Smooth muscle cell (in vitro differentiated cells): Measurements from ENCODE around the gene GRM7. TPM values are rescaled to one million over a fixed set of nuclear protein-coding genes. Genes with fewer than 3 reads are reported as not detected.
A peak's percentile ranks its signal among the peaks of the same experiment; 100 is the strongest.

ENCODE experiments used
- DNase-seq: peaks from one replicate; lab custom pipeline; 2025; ENCODE audit not compliant: unreplicated experiment; lab: John Stamatoyannopoulos, UW
- H2AFZ ChIP-seq: fragments of 200-600 bp; sonication (generic); 2 replicates; pipeline ENCODE4 v1.6.0; 2016; ENCODE audit warnings: antibody characterized with exemption, low read depth, mild to moderate bottlenecking
- H3F3A ChIP-seq: fragments of 200-600 bp; sonication (generic); 2 replicates; pipeline ENCODE4 v1.6.0; 2017; ENCODE audit warnings: antibody characterized with exemption, low read depth
- H3K27ac ChIP-seq: fragments of 200-600 bp; sonication (generic); 2 replicates; pipeline ENCODE4 v1.5.1; 2016; ENCODE audit warnings: low read depth, mild to moderate bottlenecking
- H3K27me3 ChIP-seq: fragments of 200-600 bp; sonication (generic); 2 replicates; pipeline ENCODE4 v1.6.1; 2016; ENCODE audit warnings: low read depth, mild to moderate bottlenecking
- H3K36me3 ChIP-seq: fragments of 200-600 bp; sonication (generic); 2 replicates; pipeline ENCODE4 v1.5.1; 2016; ENCODE audit warnings: low read depth
- H3K4me1 ChIP-seq: fragments of 200-600 bp; sonication (generic); 2 replicates; pipeline ENCODE4 v1.5.1; 2016; ENCODE audit warnings: low read depth
- H3K4me2 ChIP-seq: fragments of 200-600 bp; sonication (generic); 2 replicates; pipeline ENCODE4 v1.6.0; 2016; ENCODE audit warnings: mild to moderate bottlenecking
- H3K4me3 ChIP-seq: fragments of 200-600 bp; sonication (generic); 2 replicates; pipeline ENCODE4 v1.5.1; 2016; ENCODE audit warnings: mild to moderate bottlenecking
- H3K79me2 ChIP-seq: fragments of 200-600 bp; sonication (generic); 2 replicates; pipeline ENCODE4 v1.6.0; 2016; ENCODE audit warnings: low read depth, mild to moderate bottlenecking
- H3K9ac ChIP-seq: fragments of 200-600 bp; sonication (generic); 2 replicates; pipeline ENCODE4 v1.6.0; 2016; ENCODE audit warnings: low read depth
- H3K9me3 ChIP-seq: fragments of 200-600 bp; sonication (generic); replicated peaks from 2 replicates; pipeline ENCODE4 v1.5.1; 2016; ENCODE audit warnings: low read depth
- H4K20me1 ChIP-seq: fragments of 200-600 bp; sonication (generic); 2 replicates; pipeline ENCODE4 v1.6.0; 2016; ENCODE audit warnings: low read depth
- WGBS: methylation state at CpG from one replicate; pipeline ENCODE4 v1.1.7; 2016; ENCODE audit warnings: low lambda C conversion rate; 5-methylcytosine and 5-hydroxymethylcytosine counted together
- polyA plus RNA-seq: library from polyadenylated mRNA; unstranded; fragments of >200 nt; fragmentation: Nextera tagmentation; extraction: Ambion mirVana; gene quantifications from 2 replicates; pipeline ENCODE4 v1.2.1, GENCODE V29; 2016
- total RNA-seq: library from RNA; depleted of rRNA; stranded (reverse); fragments of >200 nt; gene quantifications from 2 replicates; pipeline ENCODE4 v1.2.3, GENCODE V29; 2014
- TF ChIP-seq, protein P1 (sequence below): fragments of 200-600 bp; sonication (generic); IDR thresholded peaks from 2 replicates; pipeline ENCODE4 v1.5.1; 2017; ENCODE audit warnings: borderline replicate concordance, mild to moderate bottlenecking, antibody characterized with exemption; ENCODE audit not compliant: insufficient read depth, poor library complexity, severe bottlenecking

GRM7 gene
- total RNA-seq (not detected in 2 replicates), polyA plus RNA-seq (not detected in 2 replicates)

- Histone ChIP-seq H3K79me2 (no peaks in the 10 kb centered on the region), H3K27ac (no peak within 1 kb of the TSS), H4K20me1 (no peaks in the 10 kb centered on the region), H3K27me3 (peaks cover 99% of the 10 kb centered on the region), H3K4me3 (peak within 1 kb of the TSS; percentile 53), H2AFZ (peak within 1 kb of the TSS; percentile 20), H3K9ac (no peak within 1 kb of the TSS), H3K4me1 (peaks cover 3% of the 10 kb centered on the region), H3K4me2 (peak within 1 kb of the TSS; percentile 92), H3K36me3 (no peaks in the 10 kb centered on the region), H3K9me3 (no peaks in the 10 kb centered on the region), H3F3A (no peaks in the 10 kb centered on the region)
- 1% methylated on average over 52 of the region's 62 CpGs for WGBS
- TF ChIP-seq, protein P1, sequence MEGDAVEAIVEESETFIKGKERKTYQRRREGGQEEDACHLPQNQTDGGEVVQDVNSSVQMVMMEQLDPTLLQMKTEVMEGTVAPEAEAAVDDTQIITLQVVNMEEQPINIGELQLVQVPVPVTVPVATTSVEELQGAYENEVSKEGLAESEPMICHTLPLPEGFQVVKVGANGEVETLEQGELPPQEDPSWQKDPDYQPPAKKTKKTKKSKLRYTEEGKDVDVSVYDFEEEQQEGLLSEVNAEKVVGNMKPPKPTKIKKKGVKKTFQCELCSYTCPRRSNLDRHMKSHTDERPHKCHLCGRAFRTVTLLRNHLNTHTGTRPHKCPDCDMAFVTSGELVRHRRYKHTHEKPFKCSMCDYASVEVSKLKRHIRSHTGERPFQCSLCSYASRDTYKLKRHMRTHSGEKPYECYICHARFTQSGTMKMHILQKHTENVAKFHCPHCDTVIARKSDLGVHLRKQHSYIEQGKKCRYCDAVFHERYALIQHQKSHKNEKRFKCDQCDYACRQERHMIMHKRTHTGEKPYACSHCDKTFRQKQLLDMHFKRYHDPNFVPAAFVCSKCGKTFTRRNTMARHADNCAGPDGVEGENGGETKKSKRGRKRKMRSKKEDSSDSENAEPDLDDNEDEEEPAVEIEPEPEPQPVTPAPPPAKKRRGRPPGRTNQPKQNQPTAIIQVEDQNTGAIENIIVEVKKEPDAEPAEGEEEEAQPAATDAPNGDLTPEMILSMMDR: no peak
- DNase-seq: no peak
Measured at GRCh38 chr3:6860954-6861624, at the start of gene GRM7. TSS of gene GRM7 (plus strand) at chr3:6861115.

DNA sequence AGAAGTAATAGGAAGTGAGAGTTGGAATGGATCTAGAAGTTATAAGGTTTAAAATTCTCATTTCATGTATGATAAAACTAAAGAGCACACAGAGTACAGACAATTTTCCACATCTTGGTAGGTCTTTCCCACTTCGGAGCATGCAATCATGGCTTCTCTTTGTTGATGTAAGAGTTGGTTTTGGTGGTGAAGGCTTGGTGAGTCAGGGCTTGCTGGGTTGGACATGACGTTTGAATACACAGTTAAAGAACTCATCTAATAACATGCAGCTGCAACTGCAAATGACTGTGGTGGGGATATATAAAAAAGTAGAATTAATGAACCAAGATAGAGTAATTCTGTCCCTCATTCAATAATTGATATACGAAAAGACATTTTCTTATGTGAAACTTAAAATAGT is 39.5 kb upstream of the GRM7 start:
- no peaks in the 10 kb centered on the region for H3K9me3 ChIP-seq
- no peaks in the 10 kb centered on the region for H4K20me1 ChIP-seq
- H3K27ac ChIP-seq: no peak overlapping the region
- H3K4me1 ChIP-seq: no peaks in the 10 kb centered on the region
- H3K4me2 ChIP-seq: no peak overlapping the region
- H3K79me2 ChIP-seq: no peaks in the 10 kb centered on the region
- no peak overlapping the region for H2AFZ ChIP-seq
- no peak for DNase-seq
- peaks cover 19% of the 10 kb centered on the region for H3K27me3 ChIP-seq
- TF ChIP-seq, protein P1: no peak
- no peaks in the 10 kb centered on the region for H3F3A ChIP-seq
- 72% methylated on average over 3 of the region's 3 CpGs for WGBS
- no peak overlapping the region for H3K4me3 ChIP-seq
- no peak overlapping the region for H3K9ac ChIP-seq
- no peaks in the 10 kb centered on the region for H3K36me3 ChIP-seq

DNA sequence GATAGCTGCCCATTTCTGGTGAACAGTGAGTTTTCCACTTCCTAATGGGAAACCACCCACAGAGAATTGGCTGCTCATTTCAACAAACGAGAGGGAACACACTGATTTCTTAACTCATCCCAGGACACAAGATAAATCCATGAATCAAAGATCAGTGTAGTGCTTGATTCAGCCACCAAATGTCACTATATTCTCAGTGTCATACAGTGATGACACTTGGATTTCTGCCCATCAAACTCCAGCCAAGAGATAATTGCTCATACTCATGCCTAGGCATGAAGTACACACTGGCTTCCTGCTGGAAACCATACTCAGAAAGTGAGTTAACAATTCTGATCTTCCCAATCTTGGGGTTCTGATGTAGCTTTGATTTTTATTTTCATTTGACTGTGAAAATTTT is 35.4 kb upstream of the GRM7 start:
- no peak overlapping the region for H3K4me2 ChIP-seq
- H3K9me3 ChIP-seq: no peaks in the 10 kb centered on the region
- H2AFZ ChIP-seq: no peak overlapping the region
- H3K36me3 ChIP-seq: no peaks in the 10 kb centered on the region
- H3K27ac ChIP-seq: no peak overlapping the region
- H3F3A ChIP-seq: no peaks in the 10 kb centered on the region
- no peak for DNase-seq
- no peak overlapping the region for H3K9ac ChIP-seq
- peaks cover 3% of the 10 kb centered on the region for H3K27me3 ChIP-seq
- no peak overlapping the region for H3K4me3 ChIP-seq
- H4K20me1 ChIP-seq: no peaks in the 10 kb centered on the region
- H3K79me2 ChIP-seq: no peaks in the 10 kb centered on the region
- TF ChIP-seq, protein P1: no peak
- 74% methylated on average over 1 of the region's 1 CpG for WGBS
- H3K4me1 ChIP-seq: no peaks in the 10 kb centered on the region

- no peaks in the 10 kb centered on the region for H3K4me1 ChIP-seq
- no peaks in the 10 kb centered on the region for H3K79me2 ChIP-seq
- H3K4me2 ChIP-seq: no peak overlapping the region
- peaks cover 3% of the 10 kb centered on the region for H3K27me3 ChIP-seq
- H2AFZ ChIP-seq: no peak overlapping the region
- H3F3A ChIP-seq: no peaks in the 10 kb centered on the region
- H4K20me1 ChIP-seq: no peaks in the 10 kb centered on the region
- DNase-seq: no peak
- 76% methylated on average over 6 of the region's 6 CpGs for WGBS
- H3K27ac ChIP-seq: no peak overlapping the region
- H3K4me3 ChIP-seq: no peak overlapping the region
- no peaks in the 10 kb centered on the region for H3K36me3 ChIP-seq
- H3K9me3 ChIP-seq: no peaks in the 10 kb centered on the region
- TF ChIP-seq, protein P1: no peak
- H3K9ac ChIP-seq: no peak overlapping the region
Measured at GRCh38 chr3:6827453-6827852, 33.5 kb upstream of the GRM7 start.
